ENCODE results near the gene ZBTB4.

Gene ZBTB4

DNA sequence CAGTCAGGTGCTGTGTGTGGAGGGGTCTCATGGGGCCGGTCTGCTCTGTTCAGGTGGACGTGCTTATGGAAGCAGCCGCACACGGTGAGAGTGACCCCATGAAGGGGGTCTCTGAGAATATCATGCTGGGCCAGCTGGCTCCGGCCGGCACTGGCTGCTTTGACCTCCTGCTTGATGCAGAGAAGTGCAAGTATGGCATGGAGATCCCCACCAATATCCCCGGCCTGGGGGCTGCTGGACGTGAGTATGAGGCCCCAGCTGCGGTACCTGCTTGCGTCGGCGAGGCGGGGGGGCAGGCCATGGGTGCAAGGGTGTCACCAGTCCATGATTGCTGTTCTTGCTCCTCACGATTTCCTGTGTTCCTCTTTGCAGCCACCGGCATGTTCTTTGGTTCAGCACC, 32.7 kb upstream of the ZBTB4 start:
- Histone ChIP-seq H3K4me2 (ENCODE audit: low read depth, low read length, poor library complexity, severe bottlenecking) (no peak overlapping the region), H2AFZ (ENCODE audit: low read depth, low read length, severe bottlenecking) (no peak overlapping the region), H3K27me3 (ENCODE audit: low read length) (no peaks in the 10 kb centered on the region), H3K9me3 (ENCODE audit: insufficient read depth, low read length) (no peaks in the 10 kb centered on the region), H3K27ac (ENCODE audit: low read depth, low read length) (no peak overlapping the region), H3K79me2 (ENCODE audit: insufficient read depth, low read length) (no peaks in the 10 kb centered on the region), H3F3A (ENCODE audit: insufficient read depth) (peaks cover 13% of the 10 kb centered on the region; the same call in 1 of the 2 replicates), H4K20me1 (ENCODE audit: low read depth, low read length) (no peaks in the 10 kb centered on the region), H3K9ac (ENCODE audit: low read length) (no peak overlapping the region), H3K36me3 (ENCODE audit: low read length) (peaks cover 2% of the 10 kb centered on the region; the same call in 1 of the 2 replicates), H3K4me3 (ENCODE audit: insufficient read depth, low read length, poor library complexity, severe bottlenecking) (no peak overlapping the region), H3K9me2 (replicated peaks; ENCODE audit: insufficient read depth, low read length) (no peaks in the 10 kb centered on the region)
- TF ChIP-seq CTCF (IDR thresholded peaks at IDR 0.05; ENCODE audit: insufficient read depth, low read length, poor library complexity, severe bottlenecking) (no peak), EZH2phosphoT487 (conservative IDR thresholded peaks at IDR 0.05; ENCODE audit: low read length) (no peak)

GRCh38 chr17:7511108-7511507, 31.7 kb upstream of the ZBTB4 start:
- H4K20me1 ChIP-seq (ENCODE audit: low read depth, low read length): no peaks in the 10 kb centered on the region
- H3K9me2 ChIP-seq (replicated peaks; ENCODE audit: insufficient read depth, low read length): no peaks in the 10 kb centered on the region
- peaks cover 13% of the 10 kb centered on the region; the same call in 1 of the 2 replicates for H3F3A ChIP-seq (ENCODE audit: insufficient read depth)
- TF ChIP-seq EZH2phosphoT487 (conservative IDR thresholded peaks at IDR 0.05; ENCODE audit: low read length) (no peak), CTCF (IDR thresholded peaks at IDR 0.05; ENCODE audit: insufficient read depth, low read length, poor library complexity, severe bottlenecking) (no peak)
- H3K27me3 ChIP-seq (ENCODE audit: low read length): no peaks in the 10 kb centered on the region
- H3K9ac ChIP-seq (ENCODE audit: low read length): no peak overlapping the region
- H3K4me2 ChIP-seq (ENCODE audit: low read depth, low read length, poor library complexity, severe bottlenecking): no peak overlapping the region
- no peaks in the 10 kb centered on the region for H3K9me3 ChIP-seq (ENCODE audit: insufficient read depth, low read length)
- no peak overlapping the region for H2AFZ ChIP-seq (ENCODE audit: low read depth, low read length, severe bottlenecking)
- H3K27ac ChIP-seq (ENCODE audit: low read depth, low read length): no peak overlapping the region
- H3K4me3 ChIP-seq (ENCODE audit: insufficient read depth, low read length, poor library complexity, severe bottlenecking): no peak overlapping the region
- no peaks in the 10 kb centered on the region for H3K79me2 ChIP-seq (ENCODE audit: insufficient read depth, low read length)
- H3K36me3 ChIP-seq (ENCODE audit: low read length): peaks cover 2% of the 10 kb centered on the region; the same call in 1 of the 2 replicates

GRCh38 chr17:7509937-7510336, 30.5 kb upstream of the ZBTB4 start:
- Histone ChIP-seq H4K20me1 (ENCODE audit: low read depth, low read length) (no peaks in the 10 kb centered on the region), H3K9me2 (replicated peaks; ENCODE audit: insufficient read depth, low read length) (no peaks in the 10 kb centered on the region), H2AFZ (ENCODE audit: low read depth, low read length, severe bottlenecking) (no peak overlapping the region), H3K79me2 (ENCODE audit: insufficient read depth, low read length) (no peaks in the 10 kb centered on the region), H3K9ac (ENCODE audit: low read length) (no peak overlapping the region), H3F3A (ENCODE audit: insufficient read depth) (peaks cover 10% of the 10 kb centered on the region; the same call in 1 of the 2 replicates), H3K36me3 (ENCODE audit: low read length) (peaks cover 8% of the 10 kb centered on the region; the same call in 1 of the 2 replicates), H3K27ac (ENCODE audit: low read depth, low read length) (no peak overlapping the region), H3K4me3 (ENCODE audit: insufficient read depth, low read length, poor library complexity, severe bottlenecking) (no peak overlapping the region), H3K9me3 (ENCODE audit: insufficient read depth, low read length) (no peaks in the 10 kb centered on the region), H3K27me3 (ENCODE audit: low read length) (no peaks in the 10 kb centered on the region), H3K4me2 (ENCODE audit: low read depth, low read length, poor library complexity, severe bottlenecking) (no peak overlapping the region)
- TF ChIP-seq CTCF (IDR thresholded peaks at IDR 0.05; ENCODE audit: insufficient read depth, low read length, poor library complexity, severe bottlenecking) (no peak), EZH2phosphoT487 (conservative IDR thresholded peaks at IDR 0.05; ENCODE audit: low read length) (no peak)

Measured in SU-DHL-6 (cell line).